GM18868 (cell line): Measurements from ENCODE around the gene SCMH1.
"Not testable (repeated sequence)": the region's sequence is repeated elsewhere in the genome, so short reads cannot be mapped to it uniquely, and the experiment has no call there.

ENCODE experiments used
- ATAC-seq: cut with Tn5 transposase; IDR thresholded peaks from one replicate; pipeline ENCODE4 v1.9.1; 2021; ENCODE audit warnings: mild to moderate bottlenecking, moderate library complexity; ENCODE audit not compliant: unreplicated experiment

Gene SCMH1

GRCh38 chr1:41158147-41158875, 83.8 kb downstream of the SCMH1 start:
- ATAC-seq = no peak

- no peak for ATAC-seq
Observed at GRCh38 chr1:41155105-41155504, 87.0 kb downstream of the SCMH1 start.

GRCh38 chr1:41153750-41154274, 88.3 kb downstream of the SCMH1 start:
- no peak for ATAC-seq

- no peak for ATAC-seq
Observed at GRCh38 chr1:41152622-41153044, 89.5 kb downstream of the SCMH1 start.

GRCh38 chr1:41151846-41152245, 90.3 kb downstream of the SCMH1 start:
- ATAC-seq = no peak

GRCh38 chr1:41149570-41149969, 92.5 kb downstream of the SCMH1 start:
- ATAC-seq = no peak

GRCh38 chr1:41144285-41144684, 97.8 kb downstream of the SCMH1 start:
- no peak for ATAC-seq

GRCh38 chr1:41138549-41138948, 103.6 kb downstream of the SCMH1 start:
- no peak for ATAC-seq

GRCh38 chr1:41135196-41135947, 106.7 kb downstream of the SCMH1 start:
- no peak for ATAC-seq

GRCh38 chr1:41134325-41134724, 107.8 kb downstream of the SCMH1 start:
- ATAC-seq = not testable (repeated sequence)

GRCh38 chr1:41122851-41123518, 119.1 kb downstream of the SCMH1 start:
- no peak for ATAC-seq

- ATAC-seq = no peak
Observed at GRCh38 chr1:41122148-41122547, 120.0 kb downstream of the SCMH1 start.

GRCh38 chr1:41118645-41119044, 123.5 kb downstream of the SCMH1 start:
- ATAC-seq = no peak

GRCh38 chr1:41117241-41117640, 124.9 kb downstream of the SCMH1 start:
- ATAC-seq = not testable (repeated sequence)

GRCh38 chr1:41110736-41111135, 131.4 kb downstream of the SCMH1 start:
- no peak for ATAC-seq

- no peak for ATAC-seq
Observed at GRCh38 chr1:41110286-41110685, 131.8 kb downstream of the SCMH1 start.

GRCh38 chr1:41109310-41110197, 132.6 kb downstream of the SCMH1 start:
- ATAC-seq = no peak

- ATAC-seq = no peak
Observed at GRCh38 chr1:41108696-41109275, 133.3 kb downstream of the SCMH1 start.

GRCh38 chr1:41103766-41104165, 138.3 kb downstream of the SCMH1 start:
- no peak for ATAC-seq

- ATAC-seq = no peak
Observed at GRCh38 chr1:41102653-41103052, 139.5 kb downstream of the SCMH1 start.
